H1 (cell line): Measurements from ENCODE around the gene CAMK2B. TPM values are rescaled to one million over a fixed set of nuclear protein-coding genes. Genes with fewer than 3 reads are reported as not detected.

Experiments
- RFX5 ChIP-seq: IDR thresholded peaks from 2 replicates; pipeline ENCODE4 v1.6.1; 2011; ENCODE audit warnings: low read depth, low read length, improper control_type of control experiment, borderline replicate concordance
- RNF2 ChIP-seq: fragments of 200-900, 300-1000 bp; sonication (generic); IDR thresholded peaks from 2 replicates; pipeline ENCODE4 v1.7.1; 2016; ENCODE audit warnings: borderline replicate concordance, low read depth, mild to moderate bottlenecking, antibody characterized with exemption, low read length; ENCODE audit not compliant: poor library complexity, severe bottlenecking; ENCODE audit errors: missing control alignments
- polyA plus RNA-seq, 7 experiments: library from polyadenylated mRNA; depleted of rRNA in 3 of 7; stranded (reverse) in 5 of 7; unstranded in 2 of 7; fragments of >200 nt in 5 of 7; fragments of 200-250 nt in 2 of 7; gene quantifications; 1 replicate in 5 of 7; 2 replicates in 1 of 7; 4 replicates in 1 of 7; pipeline versions ENCODE4 v1.2.1 to v1.2.3, GENCODE V29; 2011 to 2013; ENCODE audit warnings: missing spikeins in 2 of 7, mixed read lengths in 2 of 7
- total RNA-seq: library from RNA; stranded (reverse); fragmentation: NEBNext Ultra II Directional; extraction: Animal tissue kit (Norgen Biotek cat#: 25700); gene quantifications from 2 replicates; pipeline ENCODE4 v1.2.1, GENCODE V29; 2021
- TF ChIP-seq, protein P1 (sequence below): IDR thresholded peaks from 2 replicates; pipeline ENCODE4 v1.6.1; 2011; ENCODE audit warnings: low read length, improper control_type of control experiment
- TF ChIP-seq, protein P2 (sequence below): IDR thresholded peaks from 2 replicates; pipeline ENCODE4 v1.6.1; 2012; ENCODE audit warnings: inconsistent platforms
- TF ChIP-seq, protein P3 (sequence below), 3 experiments: IDR thresholded peaks; 1 replicate in 2 of 3; 2 replicates in 1 of 3; pipeline versions ENCODE4 v1.5.1 to v1.6.1; 2011; ENCODE audit warnings: low read length in 3 of 3, mild to moderate bottlenecking in 3 of 3, inconsistent platforms in 2 of 3, low read depth in 1 of 3, moderate library complexity in 1 of 3; ENCODE audit not compliant: insufficient read depth in 1 of 3; ENCODE audit errors: control extremely low read depth in 1 of 3

The CAMK2B gene
- total and polyA plus RNA-seq, 2 of the 8 experiments (the other 6 are each of a cell fraction or from before 2014, with no cell fraction given): 0.05 to 0.15 TPM

DNA sequence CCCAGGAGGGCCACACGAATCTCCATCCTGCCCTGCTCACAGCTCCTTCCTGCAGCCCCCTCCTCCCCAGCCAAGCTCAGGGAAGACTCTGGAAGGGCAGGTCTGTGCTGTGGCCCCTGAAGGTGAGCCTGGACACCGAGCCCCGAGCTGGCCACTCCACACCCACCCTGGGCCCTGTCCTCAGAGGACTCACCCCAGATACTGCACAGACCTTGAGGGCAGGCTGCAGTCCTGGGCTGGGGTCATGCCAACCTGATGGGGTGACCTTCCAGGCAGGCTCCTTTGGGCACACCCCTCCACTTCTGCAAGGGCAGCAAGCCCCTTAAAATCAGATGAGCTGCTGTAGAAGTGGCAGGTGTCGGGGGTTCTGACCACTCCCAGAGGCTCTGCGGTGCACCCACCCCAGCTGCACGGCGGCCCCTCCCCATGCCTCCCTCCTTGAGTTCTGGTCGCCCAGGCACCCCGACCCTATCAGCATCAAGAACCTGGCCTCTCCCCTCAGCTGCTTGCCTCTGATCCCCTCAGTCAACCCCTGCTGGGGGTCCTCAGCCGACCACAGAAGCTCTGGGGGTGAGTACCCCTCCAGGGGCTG, 100.3 kb downstream of the CAMK2B start (continued):
- TF ChIP-seq, protein P1, sequence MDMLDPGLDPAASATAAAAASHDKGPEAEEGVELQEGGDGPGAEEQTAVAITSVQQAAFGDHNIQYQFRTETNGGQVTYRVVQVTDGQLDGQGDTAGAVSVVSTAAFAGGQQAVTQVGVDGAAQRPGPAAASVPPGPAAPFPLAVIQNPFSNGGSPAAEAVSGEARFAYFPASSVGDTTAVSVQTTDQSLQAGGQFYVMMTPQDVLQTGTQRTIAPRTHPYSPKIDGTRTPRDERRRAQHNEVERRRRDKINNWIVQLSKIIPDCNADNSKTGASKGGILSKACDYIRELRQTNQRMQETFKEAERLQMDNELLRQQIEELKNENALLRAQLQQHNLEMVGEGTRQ: no peak
- TF ChIP-seq, protein P2, sequence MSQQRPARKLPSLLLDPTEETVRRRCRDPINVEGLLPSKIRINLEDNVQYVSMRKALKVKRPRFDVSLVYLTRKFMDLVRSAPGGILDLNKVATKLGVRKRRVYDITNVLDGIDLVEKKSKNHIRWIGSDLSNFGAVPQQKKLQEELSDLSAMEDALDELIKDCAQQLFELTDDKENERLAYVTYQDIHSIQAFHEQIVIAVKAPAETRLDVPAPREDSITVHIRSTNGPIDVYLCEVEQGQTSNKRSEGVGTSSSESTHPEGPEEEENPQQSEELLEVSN: no peak
- TF ChIP-seq RNF2 (no peak), RFX5 (no peak)
- TF ChIP-seq, protein P3, sequence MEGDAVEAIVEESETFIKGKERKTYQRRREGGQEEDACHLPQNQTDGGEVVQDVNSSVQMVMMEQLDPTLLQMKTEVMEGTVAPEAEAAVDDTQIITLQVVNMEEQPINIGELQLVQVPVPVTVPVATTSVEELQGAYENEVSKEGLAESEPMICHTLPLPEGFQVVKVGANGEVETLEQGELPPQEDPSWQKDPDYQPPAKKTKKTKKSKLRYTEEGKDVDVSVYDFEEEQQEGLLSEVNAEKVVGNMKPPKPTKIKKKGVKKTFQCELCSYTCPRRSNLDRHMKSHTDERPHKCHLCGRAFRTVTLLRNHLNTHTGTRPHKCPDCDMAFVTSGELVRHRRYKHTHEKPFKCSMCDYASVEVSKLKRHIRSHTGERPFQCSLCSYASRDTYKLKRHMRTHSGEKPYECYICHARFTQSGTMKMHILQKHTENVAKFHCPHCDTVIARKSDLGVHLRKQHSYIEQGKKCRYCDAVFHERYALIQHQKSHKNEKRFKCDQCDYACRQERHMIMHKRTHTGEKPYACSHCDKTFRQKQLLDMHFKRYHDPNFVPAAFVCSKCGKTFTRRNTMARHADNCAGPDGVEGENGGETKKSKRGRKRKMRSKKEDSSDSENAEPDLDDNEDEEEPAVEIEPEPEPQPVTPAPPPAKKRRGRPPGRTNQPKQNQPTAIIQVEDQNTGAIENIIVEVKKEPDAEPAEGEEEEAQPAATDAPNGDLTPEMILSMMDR (IDR thresholded peaks at IDR 0.05; ENCODE audit: control extremely low read depth in 1 of 3, insufficient read depth in 1 of 3, low read depth in 1 of 3, low read length in 3 of 3): no peak
